NB4 (cell line): ENCODE results near the gene WDR89.

Experiments used
- DNase-seq: peaks from one replicate; pipeline ENCODE4 v3.0.0; 2010; ENCODE audit warnings: low read depth
- H3K4me3 ChIP-seq: one replicate; pipeline ENCODE4 v1.5.1; 2011; ENCODE audit warnings: mild to moderate bottlenecking, low read depth, low read length, moderate library complexity
- CTCF ChIP-seq: IDR thresholded peaks from one replicate; pipeline ENCODE4 v1.5.1; 2012; ENCODE audit warnings: low read depth, low read length
- MAX ChIP-seq: IDR thresholded peaks from 2 replicates; pipeline ENCODE4 v1.6.1; 2011; ENCODE audit warnings: low read depth, low read length
- MYC ChIP-seq: IDR thresholded peaks from 2 replicates; pipeline ENCODE4 v1.6.1; 2011; ENCODE audit warnings: low read depth, low read length
- POLR2A ChIP-seq: IDR thresholded peaks from 2 replicates; pipeline ENCODE4 v1.6.1; 2011; ENCODE audit warnings: mild to moderate bottlenecking; ENCODE audit not compliant: insufficient read length; ENCODE audit errors: extremely low read depth

Gene WDR89

GRCh38 chr14:63573581-63573980 is 68.1 kb downstream of the WDR89 start:
- no peak for DNase-seq
- no peak overlapping the region for H3K4me3 ChIP-seq
- TF ChIP-seq MYC (no peak), MAX (no peak), POLR2A (no peak), CTCF (no peak)

- no peak overlapping the region for H3K4me3 ChIP-seq
- DNase-seq = no peak
- TF ChIP-seq POLR2A (no peak), MYC (no peak), MAX (no peak), CTCF (no peak)
These were observed 76.2 kb downstream of the WDR89 start for GRCh38 chr14:63565448-63565847.

GRCh38 chr14:63564318-63564717 is 77.4 kb downstream of the WDR89 start:
- no peak for DNase-seq
- TF ChIP-seq CTCF (no peak), MYC (no peak), MAX (no peak), POLR2A (no peak)
- no peak overlapping the region for H3K4me3 ChIP-seq

GRCh38 chr14:63563370-63564026 is 78.2 kb downstream of the WDR89 start:
- DNase-seq = no peak
- no peak overlapping the region for H3K4me3 ChIP-seq
- TF ChIP-seq MYC (no peak), POLR2A (no peak), MAX (no peak), CTCF (no peak)

- peak; percentile 34 for DNase-seq
- no peak overlapping the region for H3K4me3 ChIP-seq
- TF ChIP-seq CTCF (no peak), MAX (no peak), POLR2A (no peak), MYC (no peak)
These were observed 79.3 kb downstream of the WDR89 start for GRCh38 chr14:63562405-63562804.

GRCh38 chr14:63555572-63555971 is 86.1 kb downstream of the WDR89 start:
- H3K4me3 ChIP-seq = no peak overlapping the region
- TF ChIP-seq POLR2A (no peak), MAX (no peak), MYC (no peak), CTCF (no peak)
- DNase-seq = no peak
